ENCODE measurements around the gene NELFA.

NELFA gene

DNA sequence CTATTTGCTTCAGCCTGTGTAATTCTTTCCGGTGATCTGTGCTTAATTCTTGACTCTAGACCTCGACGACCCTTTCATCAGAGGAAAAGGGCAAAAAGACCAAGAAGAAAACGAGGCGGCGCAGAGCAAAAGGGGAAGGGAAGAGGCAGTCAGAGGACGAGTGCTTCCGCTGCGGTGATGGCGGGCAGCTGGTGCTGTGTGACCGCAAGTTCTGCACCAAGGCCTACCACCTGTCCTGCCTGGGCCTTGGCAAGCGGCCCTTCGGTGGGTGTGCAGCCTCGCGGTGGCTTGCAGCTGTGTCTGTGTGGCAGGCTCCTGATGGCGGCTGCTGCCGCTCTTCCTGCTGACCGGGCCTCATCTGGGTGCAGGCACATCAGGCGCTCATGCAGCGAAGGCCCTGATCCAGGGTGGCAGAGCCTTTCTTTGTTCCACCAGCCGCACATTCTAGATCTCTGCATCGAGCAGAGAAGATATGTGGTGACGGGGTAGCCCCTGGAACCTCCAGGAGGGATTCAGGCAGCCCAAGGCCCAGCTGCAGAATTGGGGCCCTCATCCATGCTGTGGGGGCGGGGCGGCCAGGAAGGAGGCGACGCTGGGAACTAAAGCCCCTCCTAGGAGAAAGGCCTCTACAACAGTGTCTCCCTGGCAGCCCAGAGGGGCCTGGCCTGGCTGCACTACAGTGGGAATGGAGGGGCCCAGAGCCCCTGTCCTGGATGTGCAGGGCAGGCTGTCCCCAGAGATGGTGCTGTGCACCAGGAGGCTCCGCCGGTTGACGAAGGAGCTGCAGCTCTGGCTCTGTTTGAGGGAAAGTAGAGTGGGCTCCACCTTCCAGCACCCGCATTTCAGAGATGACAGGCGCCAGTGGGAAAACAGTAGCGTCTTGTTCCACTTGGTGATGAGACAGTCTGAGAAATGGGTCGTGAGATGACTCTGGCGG lies 32.1 kb downstream of the NELFA start:
- no peak overlapping the region for H3K4me2 ChIP-seq (ENCODE audit: low read length, poor library complexity, severe bottlenecking)
- 98% methylated on average over 35 of the region's 35 CpGs for WGBS
- no peak overlapping the region for H2AFZ ChIP-seq (ENCODE audit: low read depth, low read length)
- no peak overlapping the region for H3K23ac ChIP-seq (ENCODE audit: low read length in 2 of 2)
- H2BK12ac ChIP-seq (ENCODE audit: low read length in 2 of 2): no peak overlapping the region
- peaks cover 4% of the 10 kb centered on the region for H3K4me1 ChIP-seq (ENCODE audit: control insufficient read depth, insufficient read depth, low read depth, low read length)
- no peak overlapping the region for H3K4ac ChIP-seq (ENCODE audit: low read depth in 1 of 2, low read length in 2 of 2)
- no peak overlapping the region for H4K8ac ChIP-seq (ENCODE audit: low read length)
- H3K9me3 ChIP-seq (ENCODE audit: control insufficient read depth, low read length): no peaks in the 10 kb centered on the region
- peaks cover 79 to 89% of the 10 kb centered on the region in 2 experiments for H3K36me3 ChIP-seq (ENCODE audit: control insufficient read depth in 1 of 2, insufficient read depth in 2 of 2, low read depth in 1 of 2, low read length in 2 of 2)
- no peak overlapping the region for H3K18ac ChIP-seq (ENCODE audit: low read depth in 1 of 2, low read length in 2 of 2)
- no peak overlapping the region for H4K91ac ChIP-seq (ENCODE audit: low read length)
- no peak overlapping the region for H2BK5ac ChIP-seq (ENCODE audit: low read depth, low read length, poor library complexity, severe bottlenecking)
- no peak overlapping the region for H3K14ac ChIP-seq (ENCODE audit: low read length in 2 of 2)
- H3K27ac ChIP-seq (ENCODE audit: low read length, poor library complexity, severe bottlenecking): no peak overlapping the region
- no peak overlapping the region for H3K9ac ChIP-seq (ENCODE audit: low read length)
- no peak for DNase-seq
- no peak overlapping the region for H2BK15ac ChIP-seq (ENCODE audit: low read depth, poor library complexity, severe bottlenecking)
- no peak overlapping the region for H2BK120ac ChIP-seq (ENCODE audit: low read depth, low read length)
- H3K27me3 ChIP-seq (ENCODE audit: control insufficient read depth in 1 of 2, insufficient read depth in 1 of 2, low read length in 2 of 2): no peaks in the 10 kb centered on the region
- peaks cover 56% of the 10 kb centered on the region for H3K79me1 ChIP-seq (replicated peaks; ENCODE audit: low read length, poor library complexity, severe bottlenecking)
- no peak overlapping the region for H3K4me3 ChIP-seq (ENCODE audit: insufficient read depth in 1 of 2, low read depth in 1 of 2, low read length in 2 of 2)
- H2AK5ac ChIP-seq (ENCODE audit: low read length, severe bottlenecking): no peak overlapping the region

- no peak overlapping the region for H3K4me3 ChIP-seq (ENCODE audit: insufficient read depth in 1 of 2, low read depth in 1 of 2, low read length in 2 of 2)
- H3K9ac ChIP-seq (ENCODE audit: low read length): no peak overlapping the region
- H3K27me3 ChIP-seq (ENCODE audit: control insufficient read depth in 1 of 2, insufficient read depth in 1 of 2, low read length in 2 of 2): no peaks in the 10 kb centered on the region
- H2BK5ac ChIP-seq (ENCODE audit: low read depth, low read length, poor library complexity, severe bottlenecking): no peak overlapping the region
- DNase-seq: no peak
- no peak overlapping the region for H2BK120ac ChIP-seq (ENCODE audit: low read depth, low read length)
- H3K4me1 ChIP-seq (ENCODE audit: control insufficient read depth, insufficient read depth, low read depth, low read length): peaks cover 4% of the 10 kb centered on the region
- H3K36me3 ChIP-seq (ENCODE audit: control insufficient read depth in 1 of 2, insufficient read depth in 2 of 2, low read depth in 1 of 2, low read length in 2 of 2): peaks cover 77 to 84% of the 10 kb centered on the region in 2 experiments
- H3K14ac ChIP-seq (ENCODE audit: low read length in 2 of 2): no peak overlapping the region
- H4K8ac ChIP-seq (ENCODE audit: low read length): no peak overlapping the region
- no peak overlapping the region for H3K18ac ChIP-seq (ENCODE audit: low read depth in 1 of 2, low read length in 2 of 2)
- H4K91ac ChIP-seq (ENCODE audit: low read length): no peak overlapping the region
- no peak overlapping the region for H3K4ac ChIP-seq (ENCODE audit: low read depth in 1 of 2, low read length in 2 of 2)
- no peak overlapping the region for H3K4me2 ChIP-seq (ENCODE audit: low read length, poor library complexity, severe bottlenecking)
- H2BK12ac ChIP-seq (ENCODE audit: low read length in 2 of 2): no peak overlapping the region
- H2BK15ac ChIP-seq (ENCODE audit: low read depth, poor library complexity, severe bottlenecking): no peak overlapping the region
- WGBS: 95% methylated on average over 11 of the region's 11 CpGs
- H3K27ac ChIP-seq (ENCODE audit: low read length, poor library complexity, severe bottlenecking): no peak overlapping the region
- H2AFZ ChIP-seq (ENCODE audit: low read depth, low read length): no peak overlapping the region
- no peak overlapping the region for H2AK5ac ChIP-seq (ENCODE audit: low read length, severe bottlenecking)
- H3K9me3 ChIP-seq (ENCODE audit: control insufficient read depth, low read length): no peaks in the 10 kb centered on the region
- no peak overlapping the region for H3K23ac ChIP-seq (ENCODE audit: low read length in 2 of 2)
- H3K79me1 ChIP-seq (replicated peaks; ENCODE audit: low read length, poor library complexity, severe bottlenecking): peaks cover 53% of the 10 kb centered on the region
These were observed 32.9 kb downstream of the NELFA start for GRCh38 chr4:1975880-1976279.

DNA sequence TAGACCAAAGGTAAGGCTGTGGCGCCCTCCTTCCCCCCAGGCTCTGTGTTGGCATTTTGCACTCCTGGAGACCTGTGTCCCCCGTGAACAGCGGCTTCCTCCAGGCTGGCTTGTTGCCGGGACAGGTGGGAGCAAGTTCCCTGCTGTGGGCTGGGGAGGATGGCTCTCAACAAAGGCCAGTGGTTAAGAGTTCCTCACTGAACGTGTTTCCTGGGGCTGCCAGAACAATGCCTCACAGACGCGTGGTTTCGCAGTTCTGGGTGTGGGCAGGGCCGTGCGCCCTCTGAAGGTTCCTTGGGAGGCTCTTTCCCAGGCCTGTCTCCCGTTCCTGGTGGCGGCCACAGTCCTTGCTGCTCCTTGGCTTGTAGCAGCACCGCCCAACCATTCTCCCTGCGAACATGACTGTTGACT lies 33.4 kb downstream of the NELFA start:
- Histone ChIP-seq H3K4me2 (ENCODE audit: low read length, poor library complexity, severe bottlenecking) (no peak overlapping the region), H3K14ac (ENCODE audit: low read length in 2 of 2) (no peak overlapping the region), H3K4me1 (ENCODE audit: control insufficient read depth, insufficient read depth, low read depth, low read length) (peaks cover 4% of the 10 kb centered on the region), H3K9ac (ENCODE audit: low read length) (no peak overlapping the region), H2AK5ac (ENCODE audit: low read length, severe bottlenecking) (no peak overlapping the region), H3K9me3 (ENCODE audit: control insufficient read depth, low read length) (no peaks in the 10 kb centered on the region), H2AFZ (ENCODE audit: low read depth, low read length) (no peak overlapping the region), H2BK15ac (ENCODE audit: low read depth, poor library complexity, severe bottlenecking) (no peak overlapping the region), H3K36me3 (ENCODE audit: control insufficient read depth in 1 of 2, insufficient read depth in 2 of 2, low read depth in 1 of 2, low read length in 2 of 2) (peaks cover 76 to 79% of the 10 kb centered on the region in 2 experiments), H2BK120ac (ENCODE audit: low read depth, low read length) (no peak overlapping the region), H4K91ac (ENCODE audit: low read length) (no peak overlapping the region), H3K18ac (ENCODE audit: low read depth in 1 of 2, low read length in 2 of 2) (no peak overlapping the region), H3K79me1 (replicated peaks; ENCODE audit: low read length, poor library complexity, severe bottlenecking) (peaks cover 49% of the 10 kb centered on the region), H3K4ac (ENCODE audit: low read depth in 1 of 2, low read length in 2 of 2) (no peak overlapping the region), H4K8ac (ENCODE audit: low read length) (no peak overlapping the region), H3K27ac (ENCODE audit: low read length, poor library complexity, severe bottlenecking) (no peak overlapping the region), H3K27me3 (ENCODE audit: control insufficient read depth in 1 of 2, insufficient read depth in 1 of 2, low read length in 2 of 2) (no peaks in the 10 kb centered on the region), H3K4me3 (ENCODE audit: insufficient read depth in 1 of 2, low read depth in 1 of 2, low read length in 2 of 2) (no peak overlapping the region), H2BK12ac (ENCODE audit: low read length in 2 of 2) (no peak overlapping the region), H2BK5ac (ENCODE audit: low read depth, low read length, poor library complexity, severe bottlenecking) (no peak overlapping the region), H3K23ac (ENCODE audit: low read length in 2 of 2) (no peak overlapping the region)
- WGBS: 94% methylated on average over 14 of the region's 14 CpGs
- no peak for DNase-seq

DNA sequence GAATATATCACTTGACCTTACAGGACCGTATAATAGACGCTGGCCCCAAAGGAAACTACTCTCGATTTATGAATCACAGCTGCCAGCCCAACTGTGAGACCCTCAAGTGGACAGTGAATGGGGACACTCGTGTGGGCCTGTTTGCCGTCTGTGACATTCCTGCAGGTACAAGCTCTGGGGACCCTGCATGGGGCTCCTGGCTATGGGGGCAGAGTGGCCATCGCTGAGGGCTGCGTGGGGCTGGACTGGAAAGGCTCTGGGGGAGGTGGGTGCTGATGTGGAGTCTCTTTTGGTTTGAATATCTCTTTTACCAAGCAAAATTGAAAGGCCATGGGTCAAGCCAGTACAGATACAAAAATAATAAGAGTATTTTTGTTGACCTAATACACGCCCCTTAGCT lies 33.9 kb downstream of the NELFA start:
- 96% methylated on average over 8 of the region's 8 CpGs for WGBS
- H3K18ac ChIP-seq (ENCODE audit: low read depth in 1 of 2, low read length in 2 of 2): no peak overlapping the region
- H2AK5ac ChIP-seq (ENCODE audit: low read length, severe bottlenecking): no peak overlapping the region
- no peak overlapping the region for H2BK120ac ChIP-seq (ENCODE audit: low read depth, low read length)
- peaks cover 4% of the 10 kb centered on the region for H3K4me1 ChIP-seq (ENCODE audit: control insufficient read depth, insufficient read depth, low read depth, low read length)
- H4K91ac ChIP-seq (ENCODE audit: low read length): no peak overlapping the region
- no peak overlapping the region for H2BK15ac ChIP-seq (ENCODE audit: low read depth, poor library complexity, severe bottlenecking)
- H3K9ac ChIP-seq (ENCODE audit: low read length): no peak overlapping the region
- peaks cover 73 to 79% of the 10 kb centered on the region in 2 experiments for H3K36me3 ChIP-seq (ENCODE audit: control insufficient read depth in 1 of 2, insufficient read depth in 2 of 2, low read depth in 1 of 2, low read length in 2 of 2)
- H3K9me3 ChIP-seq (ENCODE audit: control insufficient read depth, low read length): no peaks in the 10 kb centered on the region
- H3K4me2 ChIP-seq (ENCODE audit: low read length, poor library complexity, severe bottlenecking): no peak overlapping the region
- no peak overlapping the region for H3K27ac ChIP-seq (ENCODE audit: low read length, poor library complexity, severe bottlenecking)
- no peak overlapping the region for H2BK5ac ChIP-seq (ENCODE audit: low read depth, low read length, poor library complexity, severe bottlenecking)
- no peak overlapping the region for H3K4ac ChIP-seq (ENCODE audit: low read depth in 1 of 2, low read length in 2 of 2)
- no peak overlapping the region for H3K4me3 ChIP-seq (ENCODE audit: insufficient read depth in 1 of 2, low read depth in 1 of 2, low read length in 2 of 2)
- H3K23ac ChIP-seq (ENCODE audit: low read length in 2 of 2): no peak overlapping the region
- H3K27me3 ChIP-seq (ENCODE audit: control insufficient read depth in 1 of 2, insufficient read depth in 1 of 2, low read length in 2 of 2): no peaks in the 10 kb centered on the region
- no peak overlapping the region for H2AFZ ChIP-seq (ENCODE audit: low read depth, low read length)
- no peak for DNase-seq
- no peak overlapping the region for H2BK12ac ChIP-seq (ENCODE audit: low read length in 2 of 2)
- H4K8ac ChIP-seq (ENCODE audit: low read length): no peak overlapping the region
- H3K79me1 ChIP-seq (replicated peaks; ENCODE audit: low read length, poor library complexity, severe bottlenecking): peaks cover 43% of the 10 kb centered on the region
- no peak overlapping the region for H3K14ac ChIP-seq (ENCODE audit: low read length in 2 of 2)

All from mesenchymal stem cell (in vitro differentiated cells and primary cell).